Stimulated activated naive CD8-positive, alpha-beta T cell treated with anti-CD3 and anti-CD28 coated beads, Interleukin-15, Interleukin-2, amounts not matched to agents 100 U/mL and 50 U/mL, for 24 hours (primary cell): ENCODE measurements around the gene MYH9.
"Not testable (repeated sequence)": the region's sequence is repeated elsewhere in the genome, so short reads cannot be mapped to it uniquely, and the experiment has no call there.

Experiments
- ATAC-seq: fragments of 150-1000 bp; cut with Tn5 transposase; one replicate; pipeline ENCODE4 v1.10.0; 2021
- DNase-seq: peaks from one replicate; pipeline ENCODE4 v3.0.0; 2021

Gene MYH9

DNA sequence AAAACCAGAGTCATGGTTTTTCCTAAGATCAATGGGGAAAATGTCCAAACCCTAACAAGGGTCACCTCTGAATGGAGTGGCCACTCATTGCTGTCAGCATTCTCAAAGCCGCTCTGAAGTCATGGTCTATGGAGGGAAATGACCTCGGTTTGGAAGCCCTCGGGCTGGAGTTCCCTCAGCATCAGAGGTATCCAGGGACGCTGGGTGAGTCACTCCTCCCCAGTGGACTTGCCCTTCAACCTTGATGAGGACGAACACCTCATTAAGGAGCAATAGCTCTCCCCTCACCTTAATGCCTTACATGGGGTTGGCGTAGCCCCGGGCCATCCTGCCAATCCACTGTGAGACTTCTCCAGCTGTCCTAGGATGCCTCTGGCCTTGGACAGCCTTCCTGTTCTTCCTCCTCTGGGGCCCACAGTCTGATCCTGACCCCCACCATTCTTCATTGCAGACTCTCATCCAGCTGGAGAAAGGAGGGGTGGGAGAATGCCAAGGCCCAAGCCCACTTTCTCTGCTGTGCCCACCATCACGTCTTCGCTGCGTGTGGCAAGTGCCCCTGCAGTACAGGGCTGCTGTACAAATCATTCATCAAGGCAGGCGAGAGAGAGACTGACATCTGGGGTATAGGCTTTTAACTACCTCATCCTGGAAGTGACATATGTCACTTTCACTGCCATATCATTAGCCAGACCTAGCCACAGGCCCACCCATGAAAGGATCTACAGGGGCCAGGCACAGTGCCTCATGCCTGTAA, 25.4 kb upstream of the MYH9 start:
- DNase-seq, result no peak
- peak; percentile 21 for ATAC-seq

DNA sequence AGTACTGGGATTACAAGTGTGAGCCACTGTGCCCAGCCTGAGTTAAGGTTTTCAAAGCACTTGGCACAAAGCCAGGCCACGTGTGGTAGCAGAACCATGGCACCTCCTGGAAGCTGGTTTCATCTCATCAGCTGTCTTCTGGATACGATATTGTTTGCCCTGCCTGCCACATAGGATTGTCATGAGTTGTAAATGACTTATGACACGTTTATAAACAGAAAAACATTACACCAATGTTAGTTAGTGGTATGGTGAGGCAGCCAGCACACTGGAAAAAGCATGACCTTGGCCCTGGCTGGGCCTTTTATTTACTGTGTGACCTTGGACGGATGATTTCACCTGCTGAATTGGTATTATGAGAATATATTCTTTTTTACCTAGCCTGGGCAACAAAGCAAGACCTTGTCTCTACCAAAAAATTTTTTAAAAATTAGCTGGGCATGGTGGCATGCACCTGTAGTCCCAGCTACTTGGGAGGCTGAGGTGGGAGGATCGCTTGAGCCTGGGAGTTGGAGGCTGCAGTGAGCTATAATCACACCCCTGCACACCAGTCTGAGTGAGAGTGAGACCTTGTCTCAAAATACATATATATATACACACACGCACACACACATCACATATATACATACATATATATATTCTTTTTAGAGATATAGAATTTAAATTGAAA, 24.0 kb upstream of the MYH9 start:
- ATAC-seq (peak; percentile 55), DNase-seq (peak; percentile 65)

DNA sequence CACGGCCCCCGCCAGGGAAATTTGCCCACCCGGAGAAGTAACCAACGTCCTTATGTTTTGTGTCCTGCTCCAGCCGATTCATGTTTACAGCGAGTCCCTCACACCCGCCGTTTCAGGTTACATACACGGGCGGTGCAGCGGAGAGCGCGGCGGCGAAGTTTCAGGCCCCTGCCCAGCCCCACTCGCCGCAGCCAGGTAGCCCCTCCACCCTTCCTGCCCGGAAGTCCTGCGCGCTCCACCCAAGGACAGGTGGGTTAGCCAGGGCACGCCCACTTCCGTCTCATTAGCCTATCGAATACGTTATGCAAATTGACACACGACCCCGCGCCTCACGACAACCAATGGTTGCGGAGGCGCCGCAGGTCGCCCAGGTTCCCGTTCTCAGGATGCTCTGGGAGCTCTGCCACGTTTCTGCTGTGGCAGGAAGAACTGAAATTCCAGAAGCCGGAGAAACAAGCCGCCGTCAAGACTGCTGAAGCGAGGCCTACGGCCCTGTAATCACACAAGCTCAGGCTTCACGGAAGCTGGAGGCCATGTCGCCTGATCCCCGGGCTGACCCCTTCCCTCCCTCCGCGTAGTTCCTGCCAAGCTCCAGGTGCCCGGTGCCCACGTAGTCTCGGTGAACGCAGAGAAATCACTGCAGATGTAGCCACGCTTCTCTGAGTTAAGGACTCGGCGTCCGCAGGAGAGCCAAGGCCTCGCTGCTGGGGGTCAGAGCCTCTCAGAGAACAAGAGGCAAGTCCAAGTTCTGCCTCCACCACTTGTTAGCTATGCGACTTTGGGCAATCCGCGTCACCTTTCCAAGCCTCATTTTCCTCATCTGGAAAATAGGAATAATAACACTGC, 22.4 kb upstream of the MYH9 start:
- ATAC-seq (peak; percentile 49), DNase-seq (peak; percentile 62)

DNA sequence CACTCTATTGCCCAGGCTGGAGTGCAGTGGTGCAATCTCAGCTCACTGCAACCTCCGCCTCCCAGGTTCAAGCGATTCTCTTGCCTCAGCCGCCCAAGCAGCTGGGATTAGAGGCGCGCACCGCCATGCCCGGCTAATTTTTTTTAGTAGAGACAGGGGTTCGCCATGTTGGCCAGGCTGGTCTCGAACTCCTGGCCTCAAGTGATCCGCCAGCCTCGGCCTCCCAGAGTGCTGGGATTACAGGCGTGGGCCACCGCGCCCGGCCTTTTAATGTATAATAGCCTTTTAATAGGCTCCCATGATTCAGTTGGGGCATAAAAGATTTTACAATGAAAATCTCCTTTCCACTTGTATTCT, 21.8 kb upstream of the MYH9 start:
- not testable (repeated sequence) for DNase-seq, ATAC-seq

DNA sequence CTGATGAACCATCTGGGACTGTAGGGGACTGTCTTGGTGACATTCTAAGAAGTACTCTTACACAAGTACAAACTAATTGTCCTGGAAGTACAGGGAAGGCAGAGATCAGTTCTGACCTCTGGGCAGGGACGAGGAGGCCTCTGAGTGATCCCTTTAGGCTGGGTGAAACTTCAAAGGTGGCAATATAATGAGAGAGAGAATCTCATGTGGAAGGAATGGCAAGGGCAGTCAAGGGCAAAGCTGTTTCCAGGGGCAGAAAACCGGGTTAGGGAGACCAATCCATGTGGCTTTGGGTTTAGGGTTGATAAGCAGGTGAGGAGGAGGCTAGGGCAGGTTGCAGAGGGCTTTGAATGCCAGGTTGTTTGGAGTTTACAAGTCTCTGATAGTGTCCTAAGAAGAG, 21.3 kb upstream of the MYH9 start:
- ATAC-seq, result no peak
- no peak for DNase-seq

DNA sequence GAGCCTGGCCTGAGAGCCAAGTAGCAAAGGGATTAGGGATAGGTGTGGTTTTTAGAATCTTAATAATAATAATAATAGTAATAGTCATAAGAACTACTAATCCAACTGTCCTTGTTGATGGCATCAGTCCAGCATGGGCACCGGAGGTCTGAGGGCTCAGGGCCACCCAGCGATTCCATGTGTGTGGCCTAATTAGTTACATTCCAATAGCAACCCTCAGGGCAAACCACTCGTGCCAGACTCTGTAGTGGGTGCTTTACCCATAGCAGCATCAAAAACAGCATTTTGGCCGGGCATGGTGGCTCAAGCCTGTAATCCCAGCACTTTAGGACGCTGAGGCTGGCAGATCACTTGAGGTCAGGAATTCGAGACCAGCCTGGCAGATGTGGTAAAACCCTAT, 19.0 kb upstream of the MYH9 start:
- no peak for ATAC-seq
- DNase-seq, result no peak

DNA sequence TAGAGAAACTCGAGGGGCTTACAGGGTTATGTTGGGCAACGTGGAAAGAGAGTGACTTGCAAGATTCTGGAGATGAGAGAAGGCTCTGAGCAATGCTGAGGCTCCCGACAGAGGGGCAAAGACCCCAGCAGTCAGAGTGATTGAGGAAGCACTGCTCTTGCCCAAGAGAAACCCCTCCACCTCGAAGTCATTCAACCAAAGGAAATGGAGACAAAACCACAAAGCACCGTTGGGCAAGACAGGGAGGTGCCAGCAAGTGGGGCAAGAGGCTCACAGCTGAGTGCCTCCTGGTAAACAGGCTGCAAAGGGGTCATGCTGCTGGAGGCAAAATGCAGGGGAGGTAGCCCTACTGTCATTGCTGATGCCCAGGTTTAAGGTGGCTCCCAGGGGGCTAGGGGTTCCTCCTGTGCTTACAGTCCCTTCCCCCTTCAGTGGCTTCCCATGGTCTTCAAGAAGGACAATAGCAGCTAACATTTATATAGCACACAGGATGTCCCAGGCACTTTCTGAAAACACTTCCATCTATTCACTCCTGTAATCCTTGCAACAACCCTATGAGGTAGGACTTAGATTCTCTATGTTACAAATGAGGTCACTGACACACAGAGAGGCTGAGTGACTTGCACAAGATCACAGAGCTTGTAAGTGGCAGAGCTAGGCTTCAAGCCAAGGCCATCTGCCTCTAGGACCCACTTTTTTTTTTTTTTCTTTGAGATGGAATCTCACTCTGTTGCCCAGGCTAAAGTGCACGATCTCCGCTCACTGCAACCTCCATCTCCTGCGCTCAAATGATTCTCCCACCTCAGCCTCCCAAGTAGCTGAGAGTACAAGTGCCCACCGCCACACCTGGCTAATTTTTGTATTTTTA, 18.1 kb upstream of the MYH9 start:
- DNase-seq (peak; percentile 56), ATAC-seq (peak; percentile 78)

DNA sequence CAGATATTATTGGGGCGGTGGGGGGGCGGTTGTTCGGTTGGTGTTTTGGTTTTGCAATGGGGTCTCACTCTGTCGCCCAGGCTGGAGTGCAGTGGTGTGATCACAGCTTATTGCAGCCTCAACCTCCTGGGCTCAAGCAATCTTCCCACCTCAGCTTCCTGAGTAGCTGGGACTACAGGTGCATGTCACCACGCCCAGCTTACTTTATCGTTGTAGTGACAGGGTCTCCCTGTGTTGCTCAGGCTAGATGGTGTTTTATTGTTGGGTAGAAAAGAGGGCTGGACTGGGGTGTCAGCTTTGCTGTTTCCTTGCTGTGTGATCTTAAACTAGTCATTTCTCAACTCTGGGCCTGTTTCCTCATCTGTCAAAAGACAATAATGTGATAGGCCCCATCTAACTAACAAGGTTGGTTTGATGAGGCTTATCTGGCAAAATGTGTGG, 17.5 kb upstream of the MYH9 start:
- ATAC-seq (peak; percentile 58), DNase-seq (no peak)

DNA sequence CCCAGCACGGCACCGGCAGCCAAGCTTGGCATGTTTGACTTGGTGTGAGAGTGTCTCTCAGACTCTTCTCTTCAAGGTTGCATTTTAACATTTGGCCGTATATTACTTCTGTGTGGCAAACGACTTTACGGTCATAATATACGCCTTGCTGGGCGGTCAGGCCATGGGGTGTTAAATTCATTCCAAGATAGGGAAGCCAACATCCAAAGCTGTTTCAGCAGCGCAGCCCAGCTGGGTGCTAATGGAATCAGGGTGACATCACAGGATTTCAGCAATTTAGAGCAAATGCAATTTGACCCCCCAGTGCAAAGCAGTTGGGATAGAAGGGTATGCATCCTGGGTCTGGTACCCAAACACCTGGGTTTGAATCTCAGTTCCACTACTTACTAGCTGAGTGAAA, 16.7 kb upstream of the MYH9 start:
- no peak for ATAC-seq

DNA sequence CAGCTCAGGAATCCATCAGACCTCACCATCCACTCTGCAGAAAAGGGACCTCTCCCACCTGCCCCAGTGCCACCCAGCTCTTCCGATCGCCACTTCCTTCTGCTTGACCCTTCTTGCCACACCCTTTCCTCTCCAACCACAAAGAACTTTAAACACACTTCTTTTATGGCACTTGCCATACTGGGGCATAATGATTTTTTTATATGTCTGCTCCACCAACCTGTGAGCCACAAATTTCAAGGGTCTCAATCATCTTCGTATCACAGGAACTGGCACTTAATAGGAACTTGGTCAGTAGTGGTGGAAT, 11.7 kb upstream of the MYH9 start:
- ATAC-seq (no peak), DNase-seq (no peak)

More for the DNA sequence above, 16.7 kb upstream of the MYH9 start:
- DNase-seq, result no peak

DNA sequence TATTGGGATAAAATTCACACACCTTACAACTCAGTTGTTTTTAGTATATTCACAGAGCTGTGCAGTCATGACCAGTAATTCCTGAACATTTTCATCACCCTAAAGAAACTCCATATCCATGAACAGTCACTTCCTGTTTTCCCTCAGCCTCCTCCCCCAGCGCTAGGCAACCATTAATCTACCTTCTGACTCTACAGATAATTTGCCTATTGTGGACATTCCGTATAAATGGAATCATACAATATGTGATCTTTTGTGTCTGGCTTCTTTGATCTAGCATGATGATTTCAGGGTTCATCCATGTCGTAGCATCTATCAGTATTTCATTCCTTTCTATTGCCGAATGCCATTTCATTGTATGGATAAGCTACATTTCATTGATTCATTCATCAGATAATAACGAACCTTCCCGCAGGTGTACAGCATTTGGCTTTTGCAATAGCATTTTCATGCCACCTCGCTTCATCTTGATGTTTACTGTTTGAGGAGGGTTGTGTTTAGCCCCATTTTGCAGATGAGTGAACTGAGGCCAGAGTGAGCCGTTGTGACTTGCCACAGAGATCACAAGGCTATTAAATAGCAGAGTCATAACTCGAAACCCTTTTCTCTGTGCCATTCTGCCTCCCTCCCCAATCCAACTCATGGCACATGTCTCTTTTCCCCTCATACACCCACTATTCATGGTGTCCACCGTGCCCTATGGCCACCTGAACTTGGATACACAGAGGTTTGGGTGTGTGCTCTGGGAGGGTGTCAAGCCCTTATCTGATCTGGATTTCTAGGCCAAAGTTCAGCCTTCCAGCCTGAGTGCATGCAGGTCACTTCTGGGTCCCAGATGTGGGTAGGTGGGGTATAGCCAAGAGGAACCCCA, 11.1 kb upstream of the MYH9 start:
- ATAC-seq, result no peak

DNA sequence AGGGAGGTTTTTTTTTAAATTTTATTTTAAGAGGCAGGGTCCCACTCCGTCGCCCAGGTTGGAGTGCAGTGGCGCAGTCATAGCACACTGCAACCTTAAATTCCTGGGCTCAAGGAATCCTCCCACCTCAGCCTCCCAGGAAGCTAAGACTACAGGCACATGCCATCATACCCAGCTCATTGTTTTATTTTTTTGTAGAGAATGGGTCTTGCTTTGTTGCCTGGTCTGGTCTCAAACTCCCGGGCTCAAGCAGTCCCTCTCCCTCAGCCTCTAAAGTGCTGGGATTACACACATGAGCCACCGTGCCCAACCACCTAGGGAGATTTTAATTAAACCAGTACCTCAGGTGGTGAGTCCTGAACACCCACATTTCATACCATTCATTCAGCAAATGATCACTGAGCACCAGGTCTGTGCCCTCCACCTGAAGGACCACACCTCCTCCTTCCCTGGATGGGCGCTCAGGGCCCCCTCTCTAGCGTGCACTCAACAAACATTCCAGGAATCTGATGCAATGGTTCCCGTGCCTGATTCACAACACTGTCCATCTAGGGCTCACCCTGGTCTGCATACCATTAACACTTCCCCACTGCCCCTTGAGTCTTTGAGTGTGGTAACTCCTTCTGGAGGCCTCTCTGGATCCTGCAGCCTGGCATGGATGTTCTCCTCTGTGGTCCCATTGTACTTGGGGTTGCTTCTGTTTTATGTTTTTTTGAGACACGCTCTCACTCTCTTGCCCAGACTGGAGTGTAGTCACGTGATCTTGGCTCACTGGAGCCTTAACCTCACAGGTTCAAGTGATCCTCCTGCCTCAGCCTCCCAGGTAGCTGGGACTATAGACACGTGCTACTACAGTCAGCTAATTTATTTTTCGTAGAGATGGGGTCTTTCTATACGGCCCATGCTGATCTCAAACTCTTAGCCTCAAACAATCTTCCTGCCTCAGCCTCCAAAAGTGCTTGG, 9.6 kb upstream of the MYH9 start:
- ATAC-seq (no peak), DNase-seq (no peak)

More for the DNA sequence above, 11.1 kb upstream of the MYH9 start:
- no peak for DNase-seq

DNA sequence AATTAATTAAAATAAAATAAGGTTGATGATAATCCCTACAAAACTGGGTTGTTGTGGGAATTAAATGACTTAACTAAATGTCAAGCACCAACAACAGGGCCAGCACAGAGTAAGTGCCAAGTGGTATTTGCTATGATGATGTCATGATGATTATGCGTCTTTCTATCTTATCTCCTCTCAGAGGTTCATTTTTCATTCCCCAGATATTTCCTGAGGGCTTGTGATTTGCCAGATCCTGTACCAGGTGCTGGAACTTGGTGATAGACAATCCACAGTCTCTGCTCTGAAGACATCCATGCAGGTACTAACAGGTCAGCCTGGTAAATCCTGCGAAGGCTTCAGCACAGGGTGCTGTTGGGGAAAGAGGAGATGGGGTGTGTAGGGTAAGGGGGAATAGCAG, 8.1 kb upstream of the MYH9 start:
- no peak for DNase-seq
- ATAC-seq, result peak; percentile 20

DNA sequence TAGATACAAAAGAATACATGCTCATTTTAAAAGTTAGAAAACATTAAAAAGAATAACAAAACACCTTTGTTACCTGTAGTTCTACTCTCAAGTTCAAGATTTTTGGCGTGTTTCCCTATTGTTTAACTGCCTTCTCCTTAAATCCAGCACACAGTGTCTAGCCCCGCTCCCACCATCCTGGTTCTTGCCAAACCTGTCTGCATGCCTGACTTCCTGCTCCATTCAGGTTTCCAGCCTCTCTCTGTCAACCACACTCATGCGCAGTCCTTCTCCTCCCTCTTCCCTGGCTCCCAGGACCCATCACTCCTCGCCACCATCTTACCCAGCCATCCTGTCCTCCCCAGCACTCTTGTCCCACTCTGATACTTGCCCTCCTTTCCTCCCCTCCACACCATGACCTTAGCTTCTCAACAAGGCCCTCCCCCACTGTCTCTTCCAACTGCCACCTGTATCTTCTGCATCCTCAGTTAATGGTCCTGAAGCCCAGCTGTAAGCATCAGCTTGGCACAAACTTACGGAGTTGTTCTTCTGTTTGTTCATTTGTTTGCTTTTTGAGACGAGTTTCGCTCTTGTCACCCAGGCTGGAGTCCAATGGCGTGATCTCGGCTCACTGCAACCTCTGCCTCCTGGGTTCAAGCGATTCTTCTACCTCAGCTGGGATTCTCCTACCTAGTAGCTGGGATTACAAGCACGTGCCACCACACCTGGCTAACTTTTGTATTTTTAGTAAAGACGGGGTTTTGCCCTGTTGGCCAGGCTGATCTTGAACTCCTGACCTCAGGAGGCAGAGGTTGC, 7.5 kb upstream of the MYH9 start:
- ATAC-seq (no peak), DNase-seq (no peak)

DNA sequence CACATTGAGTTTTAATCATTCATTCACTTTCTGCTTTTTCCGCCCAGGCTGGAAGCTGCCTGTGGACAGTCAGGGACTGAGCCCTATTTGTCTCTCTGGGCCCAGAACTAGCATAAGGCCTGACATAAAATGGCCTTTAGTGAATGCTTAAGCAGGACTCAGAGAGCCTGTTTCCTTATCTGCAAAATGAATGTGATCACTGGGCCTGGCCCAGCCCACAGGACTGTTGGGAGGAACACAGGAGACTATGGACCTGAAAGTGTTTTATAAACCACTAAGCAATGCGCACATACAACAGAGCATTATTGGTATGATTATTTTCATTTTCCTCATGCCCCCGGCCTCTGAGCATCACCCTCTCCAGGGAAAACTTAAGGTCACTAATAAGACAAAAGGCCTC, 3.9 kb upstream of the MYH9 start:
- DNase-seq (no peak), ATAC-seq (no peak)

DNA sequence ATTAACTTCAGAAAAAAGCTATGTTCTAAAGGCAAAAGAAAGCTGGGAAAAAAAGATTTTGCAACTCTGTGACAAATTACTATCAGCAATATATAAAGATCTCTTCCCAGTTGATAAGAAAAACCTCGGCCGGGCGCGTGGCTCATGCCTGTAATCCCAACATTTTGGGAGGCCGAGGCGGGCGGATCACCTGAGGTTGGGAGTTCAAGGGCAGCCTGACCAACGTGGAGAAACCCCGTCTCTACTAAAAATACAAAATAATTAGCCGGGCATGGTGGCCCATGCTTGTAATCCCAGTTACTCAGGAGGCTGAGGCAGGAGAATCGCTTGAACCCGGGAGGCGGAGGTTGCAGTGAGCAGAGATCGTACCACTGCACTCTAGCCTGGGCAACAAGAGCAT, 1.4 kb upstream of the MYH9 start:
- not testable (repeated sequence) for ATAC-seq, DNase-seq

DNA sequence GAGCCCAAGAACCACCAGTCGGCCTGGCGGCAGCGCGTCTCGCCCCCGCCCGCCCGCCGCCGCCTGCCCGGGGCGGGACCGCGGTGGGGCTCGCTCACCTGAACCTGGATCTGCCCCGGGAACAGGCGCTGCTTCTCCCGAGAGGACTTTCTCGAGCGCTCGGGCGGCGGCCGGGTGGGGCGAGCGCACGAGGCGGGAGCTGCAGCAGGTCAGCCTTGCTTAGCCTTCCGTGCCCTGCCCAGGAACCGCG, 133 bp downstream of the MYH9 start:
- peak; percentile 0 for ATAC-seq
- no peak for DNase-seq

DNA sequence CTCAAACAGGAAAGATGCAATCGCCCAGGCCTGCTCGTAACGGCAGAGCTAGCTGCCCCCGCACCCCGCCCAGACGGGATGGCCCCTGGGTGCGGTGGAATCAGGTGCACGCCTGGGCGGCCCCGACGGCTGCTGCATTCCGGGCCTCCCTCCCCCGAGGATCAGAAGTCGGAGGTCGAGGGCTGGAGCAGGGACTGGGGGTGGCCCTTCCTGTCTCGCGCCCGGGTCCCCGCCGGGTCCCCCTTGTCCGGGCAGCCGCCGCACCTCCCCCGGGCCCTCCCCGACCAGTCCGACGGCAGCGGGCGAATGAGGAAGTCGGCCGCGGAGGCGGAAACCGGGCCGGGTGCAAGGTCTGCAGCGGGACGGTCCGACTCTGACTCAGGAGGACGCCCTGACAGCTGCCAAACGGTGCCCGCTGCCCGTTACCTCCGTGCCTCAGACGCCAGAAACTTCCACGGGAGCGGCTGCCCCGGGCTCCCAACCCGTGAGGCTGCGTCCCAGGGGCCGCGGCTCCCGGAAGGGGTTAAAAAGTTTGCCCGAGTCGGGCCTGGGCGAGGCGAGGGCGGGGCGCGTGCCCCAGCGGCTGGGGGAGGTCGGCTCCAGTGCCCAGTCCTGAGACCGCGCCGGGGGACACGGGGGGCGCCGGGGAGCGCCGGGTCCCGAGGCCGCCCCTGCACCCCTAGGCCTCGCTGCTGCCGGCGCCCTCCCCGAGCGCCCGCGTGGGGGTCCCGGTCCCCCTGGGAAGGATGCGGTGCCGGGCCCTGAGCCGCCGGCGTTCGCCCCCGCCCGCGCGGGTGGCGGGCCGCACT, 663 bp downstream of the MYH9 start:
- DNase-seq (peak; percentile 73), ATAC-seq (no peak)
